Neural progenitor cell (in vitro differentiated cells): ENCODE data around the gene DLGAP4.
"Not testable (repeated sequence)": the region's sequence is repeated elsewhere in the genome, so short reads cannot be mapped to it uniquely, and the experiment has no call there.

Experiments
- EZH2 ChIP-seq: fragments of 200-600 bp; sonication (generic); IDR thresholded peaks from 2 replicates; pipeline ENCODE4 v1.6.1; 2017; ENCODE audit warnings: antibody characterized with exemption, mild to moderate bottlenecking, moderate library complexity
- TF ChIP-seq, protein P1 (sequence below): fragments of 200-600 bp; sonication (generic); IDR thresholded peaks from 2 replicates; pipeline ENCODE4 v1.5.1; 2017; ENCODE audit warnings: antibody characterized with exemption, mild to moderate bottlenecking

- TF ChIP-seq, protein P1, sequence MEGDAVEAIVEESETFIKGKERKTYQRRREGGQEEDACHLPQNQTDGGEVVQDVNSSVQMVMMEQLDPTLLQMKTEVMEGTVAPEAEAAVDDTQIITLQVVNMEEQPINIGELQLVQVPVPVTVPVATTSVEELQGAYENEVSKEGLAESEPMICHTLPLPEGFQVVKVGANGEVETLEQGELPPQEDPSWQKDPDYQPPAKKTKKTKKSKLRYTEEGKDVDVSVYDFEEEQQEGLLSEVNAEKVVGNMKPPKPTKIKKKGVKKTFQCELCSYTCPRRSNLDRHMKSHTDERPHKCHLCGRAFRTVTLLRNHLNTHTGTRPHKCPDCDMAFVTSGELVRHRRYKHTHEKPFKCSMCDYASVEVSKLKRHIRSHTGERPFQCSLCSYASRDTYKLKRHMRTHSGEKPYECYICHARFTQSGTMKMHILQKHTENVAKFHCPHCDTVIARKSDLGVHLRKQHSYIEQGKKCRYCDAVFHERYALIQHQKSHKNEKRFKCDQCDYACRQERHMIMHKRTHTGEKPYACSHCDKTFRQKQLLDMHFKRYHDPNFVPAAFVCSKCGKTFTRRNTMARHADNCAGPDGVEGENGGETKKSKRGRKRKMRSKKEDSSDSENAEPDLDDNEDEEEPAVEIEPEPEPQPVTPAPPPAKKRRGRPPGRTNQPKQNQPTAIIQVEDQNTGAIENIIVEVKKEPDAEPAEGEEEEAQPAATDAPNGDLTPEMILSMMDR, result not testable (repeated sequence)
- TF ChIP-seq EZH2, result not testable (repeated sequence)
Observed at GRCh38 chr20:36564726-36565121, 258.6 kb downstream of the DLGAP4 start.
